ENCODE measurements around the gene AGER.

DNA sequence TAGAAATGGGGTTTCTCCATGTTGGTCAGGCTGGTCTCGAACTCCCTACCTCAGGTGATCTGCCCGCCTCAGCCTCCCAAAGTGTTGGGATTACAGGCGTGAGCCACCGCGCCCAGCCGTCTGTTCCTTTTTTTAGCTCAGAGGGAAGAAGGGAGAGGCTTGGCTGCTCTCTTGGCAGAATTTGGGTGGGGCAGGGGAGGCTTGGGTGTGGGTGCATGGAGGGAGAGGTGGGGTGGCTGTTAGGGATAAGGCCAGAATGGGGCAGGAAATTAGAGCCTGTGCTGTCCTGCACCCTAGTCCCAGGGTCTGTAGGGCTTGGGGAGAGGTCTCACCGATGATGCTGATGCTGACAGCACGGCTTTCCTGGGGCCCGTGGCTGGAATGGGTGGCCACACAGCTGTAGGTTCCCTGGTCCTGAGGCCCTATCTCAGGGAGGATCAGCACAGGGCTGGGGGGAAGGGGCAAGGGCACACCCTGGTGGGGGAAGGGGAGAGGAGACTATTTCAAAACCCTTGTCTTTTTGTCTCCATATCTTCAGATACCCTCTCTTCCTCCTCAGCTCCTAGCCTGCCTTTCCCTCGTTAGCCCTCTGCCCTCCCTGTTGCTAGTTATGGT lies 2.0 kb downstream of the AGER start:
- TF ChIP-seq, protein P1, sequence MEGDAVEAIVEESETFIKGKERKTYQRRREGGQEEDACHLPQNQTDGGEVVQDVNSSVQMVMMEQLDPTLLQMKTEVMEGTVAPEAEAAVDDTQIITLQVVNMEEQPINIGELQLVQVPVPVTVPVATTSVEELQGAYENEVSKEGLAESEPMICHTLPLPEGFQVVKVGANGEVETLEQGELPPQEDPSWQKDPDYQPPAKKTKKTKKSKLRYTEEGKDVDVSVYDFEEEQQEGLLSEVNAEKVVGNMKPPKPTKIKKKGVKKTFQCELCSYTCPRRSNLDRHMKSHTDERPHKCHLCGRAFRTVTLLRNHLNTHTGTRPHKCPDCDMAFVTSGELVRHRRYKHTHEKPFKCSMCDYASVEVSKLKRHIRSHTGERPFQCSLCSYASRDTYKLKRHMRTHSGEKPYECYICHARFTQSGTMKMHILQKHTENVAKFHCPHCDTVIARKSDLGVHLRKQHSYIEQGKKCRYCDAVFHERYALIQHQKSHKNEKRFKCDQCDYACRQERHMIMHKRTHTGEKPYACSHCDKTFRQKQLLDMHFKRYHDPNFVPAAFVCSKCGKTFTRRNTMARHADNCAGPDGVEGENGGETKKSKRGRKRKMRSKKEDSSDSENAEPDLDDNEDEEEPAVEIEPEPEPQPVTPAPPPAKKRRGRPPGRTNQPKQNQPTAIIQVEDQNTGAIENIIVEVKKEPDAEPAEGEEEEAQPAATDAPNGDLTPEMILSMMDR (IDR thresholded peaks at IDR 0.05): no peak
- no peak for TF ChIP-seq EZH2 (IDR thresholded peaks at IDR 0.05; ENCODE audit: borderline replicate concordance, insufficient read depth, low read depth, low read length, poor library complexity, severe bottlenecking)
